ENCODE measurements around the gene FBXL16.

The FBXL16 gene

DNA sequence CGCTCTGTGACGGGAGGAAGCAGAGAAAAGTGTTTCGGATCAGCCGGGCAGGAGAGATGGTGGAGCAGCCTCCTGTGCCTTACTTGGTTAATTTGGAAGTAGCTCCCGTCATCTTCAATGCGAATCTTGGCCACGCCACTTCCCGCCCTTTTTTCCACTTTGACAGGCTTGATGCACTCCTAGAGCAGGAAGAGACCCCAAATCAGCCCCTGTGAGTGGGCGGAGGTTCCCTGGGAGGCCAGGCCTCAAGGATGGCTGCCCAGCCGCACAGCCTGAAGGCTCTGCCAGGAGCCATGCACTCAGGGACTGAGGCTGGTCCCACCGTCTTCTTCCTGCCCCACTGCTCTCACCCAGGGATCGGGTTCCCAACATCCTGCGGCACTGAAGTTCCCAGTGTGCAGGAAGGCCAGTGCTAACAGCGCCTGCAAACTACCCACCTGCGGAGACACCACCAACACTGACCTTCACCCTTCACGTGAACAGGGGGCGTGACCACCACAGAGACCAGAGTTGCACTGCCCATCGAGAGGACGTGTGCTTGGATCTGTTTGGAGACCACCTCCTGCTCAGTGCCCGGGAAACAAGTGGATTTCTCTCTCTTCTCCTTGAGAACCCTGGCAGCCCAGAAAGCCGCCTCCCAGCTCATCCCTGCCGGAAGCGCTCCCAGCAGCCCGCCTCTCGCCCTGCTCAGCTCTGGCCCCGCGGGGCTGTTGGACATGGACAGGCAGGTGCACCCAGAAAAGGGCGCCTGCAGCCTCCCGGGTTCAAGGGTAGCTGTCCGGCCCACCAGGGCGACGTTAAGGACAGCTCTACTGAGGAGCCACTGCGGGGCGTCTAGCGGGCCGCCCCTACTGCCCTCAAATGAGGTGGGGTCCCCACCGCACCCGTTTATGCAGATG, 34.2 kb upstream of the FBXL16 start:
- TF ChIP-seq, protein P1, sequence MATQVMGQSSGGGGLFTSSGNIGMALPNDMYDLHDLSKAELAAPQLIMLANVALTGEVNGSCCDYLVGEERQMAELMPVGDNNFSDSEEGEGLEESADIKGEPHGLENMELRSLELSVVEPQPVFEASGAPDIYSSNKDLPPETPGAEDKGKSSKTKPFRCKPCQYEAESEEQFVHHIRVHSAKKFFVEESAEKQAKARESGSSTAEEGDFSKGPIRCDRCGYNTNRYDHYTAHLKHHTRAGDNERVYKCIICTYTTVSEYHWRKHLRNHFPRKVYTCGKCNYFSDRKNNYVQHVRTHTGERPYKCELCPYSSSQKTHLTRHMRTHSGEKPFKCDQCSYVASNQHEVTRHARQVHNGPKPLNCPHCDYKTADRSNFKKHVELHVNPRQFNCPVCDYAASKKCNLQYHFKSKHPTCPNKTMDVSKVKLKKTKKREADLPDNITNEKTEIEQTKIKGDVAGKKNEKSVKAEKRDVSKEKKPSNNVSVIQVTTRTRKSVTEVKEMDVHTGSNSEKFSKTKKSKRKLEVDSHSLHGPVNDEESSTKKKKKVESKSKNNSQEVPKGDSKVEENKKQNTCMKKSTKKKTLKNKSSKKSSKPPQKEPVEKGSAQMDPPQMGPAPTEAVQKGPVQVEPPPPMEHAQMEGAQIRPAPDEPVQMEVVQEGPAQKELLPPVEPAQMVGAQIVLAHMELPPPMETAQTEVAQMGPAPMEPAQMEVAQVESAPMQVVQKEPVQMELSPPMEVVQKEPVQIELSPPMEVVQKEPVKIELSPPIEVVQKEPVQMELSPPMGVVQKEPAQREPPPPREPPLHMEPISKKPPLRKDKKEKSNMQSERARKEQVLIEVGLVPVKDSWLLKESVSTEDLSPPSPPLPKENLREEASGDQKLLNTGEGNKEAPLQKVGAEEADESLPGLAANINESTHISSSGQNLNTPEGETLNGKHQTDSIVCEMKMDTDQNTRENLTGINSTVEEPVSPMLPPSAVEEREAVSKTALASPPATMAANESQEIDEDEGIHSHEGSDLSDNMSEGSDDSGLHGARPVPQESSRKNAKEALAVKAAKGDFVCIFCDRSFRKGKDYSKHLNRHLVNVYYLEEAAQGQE (IDR thresholded peaks at IDR 0.05; ENCODE audit: low read depth) = no peak
- no peak for TF ChIP-seq TEAD4 (IDR thresholded peaks at IDR 0.05)

DNA sequence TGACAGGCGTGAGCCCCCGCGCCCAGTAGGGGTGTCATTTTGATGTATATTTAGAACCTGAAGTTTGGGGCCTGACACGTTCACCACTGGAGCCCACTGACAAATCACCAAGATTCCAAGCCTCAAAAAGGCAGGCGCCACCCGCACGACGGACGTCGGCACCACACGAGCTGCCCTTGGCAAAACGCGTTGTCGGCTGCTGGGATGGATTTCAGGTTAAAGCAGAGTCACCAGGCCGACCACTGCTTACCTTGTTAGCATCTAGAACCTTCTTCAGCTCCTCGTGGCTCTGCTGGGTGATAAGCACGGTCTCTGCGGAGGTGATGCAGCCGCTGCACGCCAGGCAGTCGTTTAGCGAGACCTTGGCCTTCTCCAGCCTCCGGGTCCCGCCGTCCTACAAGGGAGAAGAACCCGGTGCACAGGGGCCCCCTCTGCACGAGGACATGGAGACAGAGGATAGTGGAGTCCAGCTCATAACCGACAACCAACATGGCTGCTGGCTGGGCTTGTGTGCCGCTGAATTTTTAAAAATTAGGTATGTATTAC, 31.4 kb upstream of the FBXL16 start:
- no peak for TF ChIP-seq ZBTB7A (IDR thresholded peaks at IDR 0.05; ENCODE audit: low read depth)
- TF ChIP-seq RAD21 (IDR thresholded peaks at IDR 0.05; ENCODE audit: low read depth) = no peak
- TF ChIP-seq EP300 (IDR thresholded peaks at IDR 0.05; ENCODE audit: borderline replicate concordance) = no peak
- no peak for TF ChIP-seq NFIC (IDR thresholded peaks at IDR 0.05)
- no peak for TF ChIP-seq CREB1 (IDR thresholded peaks at IDR 0.05; ENCODE audit: low read depth)
- no peak for TF ChIP-seq FOXM1 (IDR thresholded peaks at IDR 0.05; ENCODE audit: borderline replicate concordance, low read depth)
- TF ChIP-seq YY1 (IDR thresholded peaks at IDR 0.05; ENCODE audit: low read depth) = no peak
- TF ChIP-seq TAF1 (IDR thresholded peaks at IDR 0.05; ENCODE audit: low read depth) = no peak

DNA sequence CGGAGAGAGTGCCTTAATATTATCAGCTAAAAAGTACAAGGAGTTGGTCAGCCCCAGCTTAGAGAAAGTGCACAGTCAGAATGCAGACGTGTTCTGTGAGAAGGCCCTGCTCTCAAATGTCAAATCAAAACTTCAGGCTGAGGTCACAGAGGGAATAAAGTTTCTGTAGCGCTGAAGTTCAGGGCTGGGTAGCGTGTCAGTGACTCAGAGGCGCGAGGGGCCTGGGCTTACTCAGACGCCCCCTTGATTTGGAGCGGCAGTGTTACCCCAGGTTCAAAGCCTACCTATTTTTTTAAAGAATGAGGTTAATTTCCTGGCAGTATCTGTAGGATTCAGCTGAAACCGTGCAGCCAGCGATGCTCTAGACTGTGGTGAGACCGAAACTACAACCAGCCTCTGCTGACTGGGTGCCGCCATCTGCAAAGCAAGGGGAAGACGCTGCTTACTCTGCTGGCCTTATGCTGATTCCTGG, 30.4 kb upstream of the FBXL16 start:
- TF ChIP-seq TCF12 (IDR thresholded peaks at IDR 0.05; ENCODE audit: low read depth) (no peak), NFIC (IDR thresholded peaks at IDR 0.05) (no peak), TAF1 (IDR thresholded peaks at IDR 0.05; ENCODE audit: low read depth) (no peak), CEBPB (IDR thresholded peaks at IDR 0.05) (no peak), TEAD4 (IDR thresholded peaks at IDR 0.05) (no peak), EGR1 (IDR thresholded peaks at IDR 0.05) (no peak), CREB1 (IDR thresholded peaks at IDR 0.05; ENCODE audit: low read depth) (no peak), ZBTB7A (IDR thresholded peaks at IDR 0.05; ENCODE audit: low read depth) (no peak), YY1 (IDR thresholded peaks at IDR 0.05; ENCODE audit: low read depth) (no peak), RAD21 (IDR thresholded peaks at IDR 0.05; ENCODE audit: low read depth) (no peak), FOXM1 (IDR thresholded peaks at IDR 0.05; ENCODE audit: borderline replicate concordance, low read depth) (no peak)
- TF ChIP-seq, protein P2, sequence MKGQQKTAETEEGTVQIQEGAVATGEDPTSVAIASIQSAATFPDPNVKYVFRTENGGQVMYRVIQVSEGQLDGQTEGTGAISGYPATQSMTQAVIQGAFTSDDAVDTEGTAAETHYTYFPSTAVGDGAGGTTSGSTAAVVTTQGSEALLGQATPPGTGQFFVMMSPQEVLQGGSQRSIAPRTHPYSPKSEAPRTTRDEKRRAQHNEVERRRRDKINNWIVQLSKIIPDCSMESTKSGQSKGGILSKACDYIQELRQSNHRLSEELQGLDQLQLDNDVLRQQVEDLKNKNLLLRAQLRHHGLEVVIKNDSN (IDR thresholded peaks at IDR 0.05) = no peak
- TF ChIP-seq, protein P1 (IDR thresholded peaks at IDR 0.05; ENCODE audit: low read depth) = no peak

DNA sequence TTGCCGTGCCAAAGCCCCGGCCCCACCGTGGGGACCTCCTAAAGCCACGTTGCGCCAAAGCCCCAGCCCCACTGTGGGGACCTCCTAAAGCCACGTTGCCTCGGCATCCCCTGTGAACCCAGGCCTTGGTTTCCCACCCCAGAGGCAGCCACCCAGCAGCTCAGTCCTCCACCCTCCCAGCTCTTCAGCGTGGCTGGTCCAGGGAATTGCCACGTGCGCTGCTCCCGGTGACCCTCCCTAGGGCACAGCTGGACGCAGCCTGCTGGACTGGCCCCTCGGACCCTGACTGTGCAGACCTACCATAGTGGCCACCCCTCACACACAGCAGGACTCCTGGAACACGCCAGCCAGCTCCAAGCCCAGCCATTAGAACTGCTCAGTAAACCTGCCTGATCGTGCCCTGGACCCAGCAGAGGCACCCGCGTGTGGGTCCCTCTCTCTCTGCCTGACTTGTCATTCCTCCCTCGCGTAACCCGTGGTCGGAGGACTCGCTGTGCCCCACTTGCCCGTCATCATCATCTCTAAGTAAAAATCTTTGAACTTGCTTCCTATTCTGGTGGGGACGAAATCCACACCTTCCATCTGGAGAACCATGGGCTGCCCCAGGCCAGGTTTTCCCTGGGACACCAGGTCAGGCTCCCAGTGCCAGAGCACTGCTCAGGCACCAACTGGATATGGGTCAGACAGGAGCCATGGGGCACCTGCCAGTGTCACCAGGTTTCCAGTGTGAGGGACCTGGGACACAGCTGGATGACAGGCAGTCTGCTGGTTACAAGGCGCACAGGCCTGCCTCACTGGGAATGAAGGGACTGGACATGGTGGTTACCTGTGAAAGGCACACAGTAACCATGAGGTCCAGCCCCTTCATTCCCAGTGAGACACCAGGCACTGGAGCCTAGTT, 29.6 kb upstream of the FBXL16 start:
- TF ChIP-seq TCF12 (IDR thresholded peaks at IDR 0.05; ENCODE audit: low read depth) (no peak), CEBPB (IDR thresholded peaks at IDR 0.05) (no peak), CREB1 (IDR thresholded peaks at IDR 0.05; ENCODE audit: low read depth) (no peak), NFIC (IDR thresholded peaks at IDR 0.05) (no peak), EGR1 (IDR thresholded peaks at IDR 0.05) (no peak)
- TF ChIP-seq, protein P2 (IDR thresholded peaks at IDR 0.05) = no peak
- TF ChIP-seq, protein P3, sequence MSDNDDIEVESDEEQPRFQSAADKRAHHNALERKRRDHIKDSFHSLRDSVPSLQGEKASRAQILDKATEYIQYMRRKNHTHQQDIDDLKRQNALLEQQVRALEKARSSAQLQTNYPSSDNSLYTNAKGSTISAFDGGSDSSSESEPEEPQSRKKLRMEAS (IDR thresholded peaks at IDR 0.05) = no peak
- TF ChIP-seq, protein P1 (IDR thresholded peaks at IDR 0.05; ENCODE audit: low read depth) = no peak

Data from Ishikawa (cell line).